Mesothelial cell of epicardium (in vitro differentiated cells): Measurements from ENCODE around the gene FARP2. TPM values are rescaled to one million over a fixed set of nuclear protein-coding genes. Genes with fewer than 3 reads are reported as not detected.

Experiments
- DNase-seq, 2 experiments: peaks; one replicate each; pipeline ENCODE4 v3.0.0; 2021; ENCODE audit warnings: low spot score in 2 of 2; ENCODE audit not compliant: unreplicated experiment in 2 of 2
- H3K27ac Mint-ChIP-seq: 2 replicates; pipeline ENCODE4 v1.8.0; 2021; ENCODE audit warnings: mixed read lengths
- H3K27me3 Mint-ChIP-seq: 2 replicates; pipeline ENCODE4 v1.8.0; 2021; ENCODE audit warnings: low read depth, mixed read lengths
- H3K36me3 Mint-ChIP-seq: 2 replicates; pipeline ENCODE4 v1.8.0; 2021; ENCODE audit warnings: mixed read lengths
- H3K4me1 Mint-ChIP-seq: 2 replicates; pipeline ENCODE4 v1.8.0; 2021; ENCODE audit warnings: mixed read lengths
- H3K4me3 Mint-ChIP-seq: 2 replicates; pipeline ENCODE4 v1.8.0; 2021; ENCODE audit warnings: mild to moderate bottlenecking, moderate library complexity, mixed read lengths
- H3K9me3 Mint-ChIP-seq: 2 replicates; pipeline ENCODE4 v1.8.0; 2021; ENCODE audit warnings: mixed read lengths
- total RNA-seq: library from RNA; stranded (reverse); gene quantifications from 3 replicates; pipeline ENCODE4 v1.2.1, GENCODE V29; 2021
- TF ChIP-seq, protein P1 (sequence below): fragments of 200-600 bp; sonication (generic); IDR thresholded peaks from one replicate; pipeline ENCODE4 v1.5.0; 2021; ENCODE audit warnings: antibody characterized with exemption; ENCODE audit not compliant: unreplicated experiment

Gene FARP2
- total RNA-seq, 1 donor from 2014 or later, result 54.9 TPM

DNA sequence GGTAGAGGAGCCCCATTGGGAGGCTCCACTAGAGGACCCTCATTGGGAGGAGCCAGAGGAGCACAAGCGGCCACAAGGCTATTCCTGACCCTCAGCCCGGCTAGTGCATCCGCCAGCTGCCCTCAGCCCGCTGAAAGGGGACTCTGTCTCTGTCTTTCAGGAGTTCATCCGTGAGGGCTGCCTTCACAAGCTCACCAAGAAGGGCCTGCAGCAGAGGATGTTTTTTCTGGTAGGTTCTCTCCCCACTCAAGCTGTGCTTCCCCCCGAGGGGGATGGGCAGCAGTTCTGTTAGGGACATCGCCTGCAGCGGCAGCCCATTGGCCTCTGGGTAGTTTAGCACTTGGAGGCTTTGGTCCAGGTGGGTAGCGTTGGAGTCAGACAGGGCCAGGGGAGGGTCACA lies 127.2 kb downstream of the FARP2 start:
- Mint-ChIP-seq H3K4me3 (no peak overlapping the region), H3K27me3 (no peaks in the 10 kb centered on the region), H3K9me3 (no peaks in the 10 kb centered on the region), H3K36me3 (peaks cover 3% of the 10 kb centered on the region), H3K4me1 (no peaks in the 10 kb centered on the region), H3K27ac (no peak overlapping the region)
- TF ChIP-seq, protein P1, sequence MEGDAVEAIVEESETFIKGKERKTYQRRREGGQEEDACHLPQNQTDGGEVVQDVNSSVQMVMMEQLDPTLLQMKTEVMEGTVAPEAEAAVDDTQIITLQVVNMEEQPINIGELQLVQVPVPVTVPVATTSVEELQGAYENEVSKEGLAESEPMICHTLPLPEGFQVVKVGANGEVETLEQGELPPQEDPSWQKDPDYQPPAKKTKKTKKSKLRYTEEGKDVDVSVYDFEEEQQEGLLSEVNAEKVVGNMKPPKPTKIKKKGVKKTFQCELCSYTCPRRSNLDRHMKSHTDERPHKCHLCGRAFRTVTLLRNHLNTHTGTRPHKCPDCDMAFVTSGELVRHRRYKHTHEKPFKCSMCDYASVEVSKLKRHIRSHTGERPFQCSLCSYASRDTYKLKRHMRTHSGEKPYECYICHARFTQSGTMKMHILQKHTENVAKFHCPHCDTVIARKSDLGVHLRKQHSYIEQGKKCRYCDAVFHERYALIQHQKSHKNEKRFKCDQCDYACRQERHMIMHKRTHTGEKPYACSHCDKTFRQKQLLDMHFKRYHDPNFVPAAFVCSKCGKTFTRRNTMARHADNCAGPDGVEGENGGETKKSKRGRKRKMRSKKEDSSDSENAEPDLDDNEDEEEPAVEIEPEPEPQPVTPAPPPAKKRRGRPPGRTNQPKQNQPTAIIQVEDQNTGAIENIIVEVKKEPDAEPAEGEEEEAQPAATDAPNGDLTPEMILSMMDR, result no peak
- DNase-seq, result no peak

DNA sequence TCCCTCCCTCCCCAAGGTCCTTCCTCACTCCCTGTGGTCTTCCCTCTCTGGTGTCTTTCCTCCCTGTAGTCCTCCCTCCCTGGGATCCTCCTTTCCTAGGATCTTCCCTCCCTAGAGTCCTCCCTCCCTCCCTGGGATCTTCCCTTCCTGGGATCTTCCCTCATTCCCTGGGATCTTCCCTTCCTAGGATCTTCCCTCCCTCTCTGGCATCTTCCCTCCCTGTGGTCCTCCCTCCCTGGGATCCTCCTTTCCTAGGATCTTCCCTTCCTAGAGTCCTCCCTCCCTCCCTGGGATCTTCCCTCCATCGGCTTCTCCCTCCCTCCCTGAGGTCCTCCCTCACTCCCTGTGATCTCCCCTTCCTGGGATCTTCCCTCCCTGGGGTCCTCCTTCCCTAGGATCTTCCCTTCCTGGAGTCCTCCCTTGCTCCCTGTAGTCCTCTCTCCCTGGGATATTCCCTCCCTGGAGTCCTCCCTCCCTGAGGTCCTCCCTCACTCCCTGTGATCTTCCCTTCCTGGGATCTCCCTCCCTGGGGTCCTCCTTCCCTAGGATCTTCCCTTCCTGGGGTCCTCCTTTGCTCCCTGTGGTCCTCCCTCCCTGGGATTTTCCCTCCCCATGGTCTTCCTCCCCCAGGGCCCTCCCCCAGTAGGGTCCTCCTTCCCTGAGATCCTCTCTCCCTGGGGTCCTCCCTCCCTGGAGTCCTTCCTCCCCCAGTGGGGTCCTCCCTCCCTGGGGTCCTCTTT lies 129.3 kb downstream of the FARP2 start:
- Mint-ChIP-seq H3K4me1 (peaks cover 2% of the 10 kb centered on the region), H3K4me3 (no peak overlapping the region), H3K27ac (no peak overlapping the region), H3K27me3 (no peaks in the 10 kb centered on the region), H3K36me3 (no peaks in the 10 kb centered on the region), H3K9me3 (no peaks in the 10 kb centered on the region)
- TF ChIP-seq, protein P1, result no peak
- no peak for DNase-seq

DNA sequence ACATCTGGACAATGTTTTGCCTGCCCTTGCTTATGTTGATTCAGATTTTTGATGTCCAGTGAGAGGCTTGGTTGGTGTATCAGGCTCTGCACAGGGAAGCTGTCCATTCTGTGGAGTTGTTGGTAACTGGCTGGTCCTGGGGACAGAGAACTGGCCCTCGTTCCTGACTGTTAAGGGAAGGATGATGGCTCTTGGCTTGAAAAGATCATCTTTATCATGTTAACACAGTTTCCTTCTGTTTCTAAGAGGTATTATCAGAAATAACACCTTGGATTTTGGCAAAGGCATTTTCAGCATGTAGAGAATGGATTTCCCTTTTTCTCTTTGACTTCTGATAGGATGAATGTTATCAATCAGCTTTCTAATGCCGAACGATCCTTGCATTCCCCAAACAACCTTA lies 133.0 kb downstream of the FARP2 start:
- Mint-ChIP-seq H3K27me3 (no peaks in the 10 kb centered on the region), H3K4me3 (no peak overlapping the region), H3K4me1 (peaks cover 4% of the 10 kb centered on the region), H3K36me3 (peaks cover 3% of the 10 kb centered on the region), H3K9me3 (no peaks in the 10 kb centered on the region), H3K27ac (no peak overlapping the region)
- no peak for DNase-seq
- TF ChIP-seq, protein P1, result no peak

DNA sequence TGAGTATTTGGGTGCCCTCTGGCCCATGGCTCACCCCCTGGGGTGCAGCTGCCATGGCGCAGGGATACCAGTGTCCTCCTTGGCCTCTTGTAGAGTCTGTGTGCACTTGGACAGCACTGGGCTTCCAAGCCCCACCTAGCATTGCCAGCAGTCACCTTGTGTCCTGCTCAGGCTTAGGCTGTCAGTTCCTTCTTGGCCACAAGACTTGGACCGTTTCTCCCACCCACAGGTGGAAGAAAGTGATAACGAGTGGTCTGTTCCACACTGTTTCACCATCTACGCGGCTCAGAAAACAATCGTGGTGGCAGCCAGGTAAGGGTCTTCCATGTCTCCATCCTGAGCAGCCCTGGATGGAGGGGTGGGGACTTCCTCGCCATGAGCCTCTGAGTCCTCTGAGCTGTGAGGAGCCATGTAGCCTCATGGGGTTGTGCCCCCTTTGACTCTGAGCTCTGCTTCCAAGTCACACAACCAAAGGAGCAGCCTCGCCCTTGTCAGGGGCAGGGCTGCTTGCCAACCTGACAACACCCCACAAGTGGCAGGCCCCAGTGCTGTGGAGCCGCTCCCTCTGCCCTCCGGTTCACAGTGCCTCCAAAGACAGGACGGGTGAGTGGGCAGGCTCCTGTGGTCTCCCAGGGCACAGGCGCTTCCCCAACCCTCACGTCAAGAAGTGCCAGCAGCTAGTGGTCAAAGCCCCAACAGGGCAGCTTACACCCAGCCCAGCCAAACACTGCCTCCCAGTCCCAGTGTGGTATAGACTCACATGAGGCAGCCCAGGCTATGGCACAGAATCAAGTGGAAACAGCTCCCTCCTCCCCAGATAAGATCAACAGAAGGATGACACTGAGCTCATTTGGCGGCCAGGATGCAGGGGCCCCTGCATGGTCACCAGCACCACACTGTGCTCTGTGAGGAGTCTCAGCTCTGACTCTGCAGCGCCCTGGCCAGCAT lies 133.9 kb downstream of the FARP2 start:
- DNase-seq, result no peak
- peaks cover 4% of the 10 kb centered on the region for H3K36me3 Mint-ChIP-seq
- H3K4me1 Mint-ChIP-seq, result peaks cover 4% of the 10 kb centered on the region
- no peaks in the 10 kb centered on the region for H3K27me3 Mint-ChIP-seq
- no peak overlapping the region for H3K27ac Mint-ChIP-seq
- H3K9me3 Mint-ChIP-seq, result no peaks in the 10 kb centered on the region
- TF ChIP-seq, protein P1, result no peak
- H3K4me3 Mint-ChIP-seq, result no peak overlapping the region

DNA sequence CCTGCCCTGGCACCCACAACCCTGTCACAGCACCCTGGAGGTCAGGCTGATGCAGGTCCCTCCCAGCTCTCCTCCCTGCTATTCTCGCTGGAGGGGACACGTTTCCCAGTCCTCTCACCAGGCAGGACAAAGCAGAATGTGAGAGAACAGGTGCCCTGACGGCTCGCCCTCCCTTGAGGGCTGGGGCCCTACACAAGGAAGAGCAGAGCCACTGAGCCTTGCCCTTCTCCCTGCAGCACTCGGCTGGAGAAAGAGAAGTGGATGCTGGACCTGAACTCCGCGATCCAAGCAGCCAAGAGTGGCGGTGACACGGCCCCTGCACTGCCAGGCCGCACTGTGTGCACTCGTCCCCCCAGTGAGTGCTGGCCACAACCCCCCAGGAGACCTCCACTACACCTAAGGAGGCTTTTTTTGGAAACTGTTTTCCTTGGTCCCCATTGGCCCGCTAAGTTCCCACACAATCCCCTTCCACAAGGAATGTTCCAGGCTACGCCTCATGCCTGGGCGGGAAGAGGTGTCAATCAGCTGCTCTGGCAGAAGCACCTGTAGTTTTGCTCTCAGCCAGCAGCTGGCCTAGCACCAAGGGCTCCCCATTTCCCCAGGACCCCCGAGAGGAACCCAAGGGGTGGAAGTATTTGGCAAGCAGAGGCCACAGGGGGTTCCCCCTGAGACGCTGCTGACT lies 134.9 kb downstream of the FARP2 start:
- no peak for DNase-seq
- peaks cover 9% of the 10 kb centered on the region for H3K36me3 Mint-ChIP-seq
- no peak overlapping the region for H3K4me3 Mint-ChIP-seq
- TF ChIP-seq, protein P1, result no peak
- H3K9me3 Mint-ChIP-seq, result no peaks in the 10 kb centered on the region
- no peaks in the 10 kb centered on the region for H3K27me3 Mint-ChIP-seq
- H3K4me1 Mint-ChIP-seq, result peaks cover 4% of the 10 kb centered on the region
- no peak overlapping the region for H3K27ac Mint-ChIP-seq
